Hepatocyte (in vitro differentiated cells): ENCODE data around the gene CEP19. TPM values are rescaled to one million over a fixed set of nuclear protein-coding genes. Genes with fewer than 3 reads are reported as not detected.

Experiments
- DNase-seq: peaks from one replicate; pipeline ENCODE4 v3.0.0-alpha.2; 2016; ENCODE audit warnings: low spot score
- H2AFZ ChIP-seq: fragments of 200-600 bp; sonication (generic); 2 replicates; pipeline ENCODE4 v1.6.0; 2016; ENCODE audit warnings: antibody characterized with exemption, mild to moderate bottlenecking
- H3K27ac ChIP-seq: fragments of 200-600 bp; sonication (generic); 2 replicates; pipeline ENCODE4 v1.5.1; 2016; ENCODE audit warnings: mild to moderate bottlenecking
- H3K27me3 ChIP-seq: fragments of 200-600 bp; sonication (generic); 2 replicates; pipeline ENCODE4 v1.6.1; 2016
- H3K36me3 ChIP-seq: fragments of 200-600 bp; sonication (generic); replicated peaks from 2 replicates; pipeline ENCODE4 v1.5.1; 2016; ENCODE audit warnings: low read depth; ENCODE audit not compliant: insufficient read depth
- H3K4me1 ChIP-seq: fragments of 200-600 bp; sonication (generic); 2 replicates; pipeline ENCODE4 v1.5.1; 2016; ENCODE audit warnings: mild to moderate bottlenecking, moderate library complexity; ENCODE audit not compliant: insufficient read depth
- H3K4me2 ChIP-seq: fragments of 200-600 bp; sonication (generic); 2 replicates; pipeline ENCODE4 v1.6.0; 2016
- H3K4me3 ChIP-seq: fragments of 200-600 bp; sonication (generic); 2 replicates; pipeline ENCODE4 v1.5.1; 2016; ENCODE audit warnings: mild to moderate bottlenecking
- H3K79me2 ChIP-seq: fragments of 200-600 bp; sonication (generic); 2 replicates; pipeline ENCODE4 v1.6.0; 2017; ENCODE audit warnings: mild to moderate bottlenecking
- H3K9me2 ChIP-seq: fragments of 200-600 bp; sonication (generic); replicated peaks from 2 replicates; pipeline ENCODE4 v1.6.0; 2017; ENCODE audit warnings: mild to moderate bottlenecking; ENCODE audit not compliant: insufficient read depth
- H3K9me3 ChIP-seq: fragments of 200-600 bp; sonication (generic); 2 replicates; pipeline ENCODE4 v1.5.1; 2016; ENCODE audit warnings: low read depth, mild to moderate bottlenecking
- H4K20me1 ChIP-seq: fragments of 200-600 bp; sonication (generic); 2 replicates; pipeline ENCODE4 v1.6.0; 2016; ENCODE audit warnings: mild to moderate bottlenecking; ENCODE audit not compliant: insufficient read depth, poor library complexity, severe bottlenecking
- EZH2 ChIP-seq: fragments of 200-600 bp; sonication (generic); IDR thresholded peaks from 2 replicates; pipeline ENCODE4 v1.6.1; 2016; ENCODE audit warnings: antibody characterized with exemption, mild to moderate bottlenecking, borderline replicate concordance
- EZH2phosphoT487 ChIP-seq: fragments of 200-600 bp; sonication (generic); IDR thresholded peaks from one replicate; pipeline ENCODE4 v1.6.1; 2018; ENCODE audit warnings: antibody characterized with exemption, mild to moderate bottlenecking, low read depth, moderate library complexity; ENCODE audit not compliant: unreplicated experiment, severe bottlenecking
- WGBS: methylation state at CpG from one replicate; pipeline ENCODE4 v1.1.6; 2016; ENCODE audit warnings: low lambda C conversion rate; ENCODE audit errors: missing lambda C conversion rate; 5-methylcytosine and 5-hydroxymethylcytosine counted together
- polyA plus RNA-seq: library from polyadenylated mRNA; unstranded; fragments of >200 nt; fragmentation: Nextera tagmentation; extraction: Ambion mirVana; gene quantifications from 2 replicates; pipeline ENCODE4 v1.2.1, GENCODE V29; 2016
- small RNA-seq: library from RNA; depleted of rRNA; stranded (forward); fragments of <200 nt; gene quantifications from one replicate; pipeline ENCODE3, GENCODE V24; 2014
- total RNA-seq: library from RNA; depleted of rRNA; stranded (reverse); fragments of >200 nt; gene quantifications from 2 replicates; pipeline ENCODE4 v1.2.3, GENCODE V29; 2014
- TF ChIP-seq, protein P1 (sequence below): fragments of 200-600 bp; sonication (generic); IDR thresholded peaks from 2 replicates; pipeline ENCODE4 v1.5.1; 2016; ENCODE audit warnings: antibody characterized with exemption, mild to moderate bottlenecking; ENCODE audit not compliant: poor library complexity

The CEP19 gene
- total and polyA plus RNA-seq, 2 experiments from 2014 or later: 3.8 to 6.0 TPM

DNA sequence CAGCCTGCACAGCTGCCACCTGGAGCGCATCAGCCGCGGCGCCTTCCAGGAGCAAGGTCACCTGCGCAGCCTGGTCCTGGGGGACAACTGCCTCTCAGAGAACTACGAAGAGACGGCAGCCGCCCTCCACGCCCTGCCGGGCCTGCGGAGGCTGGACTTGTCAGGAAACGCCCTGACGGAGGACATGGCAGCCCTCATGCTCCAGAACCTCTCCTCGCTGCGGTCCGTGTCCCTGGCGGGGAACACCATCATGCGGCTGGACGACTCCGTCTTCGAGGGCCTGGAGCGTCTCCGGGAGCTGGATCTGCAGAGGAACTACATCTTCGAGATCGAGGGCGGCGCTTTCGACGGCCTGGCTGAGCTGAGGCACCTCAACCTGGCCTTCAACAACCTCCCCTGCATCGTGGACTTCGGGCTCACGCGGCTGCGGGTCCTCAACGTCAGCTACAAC lies 52.1 kb downstream of the CEP19 start:
- H3K36me3 ChIP-seq: no peaks in the 10 kb centered on the region
- 98% methylated on average over 33 of the region's 35 CpGs for WGBS
- no peak for DNase-seq
- TF ChIP-seq EZH2 (no peak), EZH2phosphoT487 (no peak)
- TF ChIP-seq, protein P1, sequence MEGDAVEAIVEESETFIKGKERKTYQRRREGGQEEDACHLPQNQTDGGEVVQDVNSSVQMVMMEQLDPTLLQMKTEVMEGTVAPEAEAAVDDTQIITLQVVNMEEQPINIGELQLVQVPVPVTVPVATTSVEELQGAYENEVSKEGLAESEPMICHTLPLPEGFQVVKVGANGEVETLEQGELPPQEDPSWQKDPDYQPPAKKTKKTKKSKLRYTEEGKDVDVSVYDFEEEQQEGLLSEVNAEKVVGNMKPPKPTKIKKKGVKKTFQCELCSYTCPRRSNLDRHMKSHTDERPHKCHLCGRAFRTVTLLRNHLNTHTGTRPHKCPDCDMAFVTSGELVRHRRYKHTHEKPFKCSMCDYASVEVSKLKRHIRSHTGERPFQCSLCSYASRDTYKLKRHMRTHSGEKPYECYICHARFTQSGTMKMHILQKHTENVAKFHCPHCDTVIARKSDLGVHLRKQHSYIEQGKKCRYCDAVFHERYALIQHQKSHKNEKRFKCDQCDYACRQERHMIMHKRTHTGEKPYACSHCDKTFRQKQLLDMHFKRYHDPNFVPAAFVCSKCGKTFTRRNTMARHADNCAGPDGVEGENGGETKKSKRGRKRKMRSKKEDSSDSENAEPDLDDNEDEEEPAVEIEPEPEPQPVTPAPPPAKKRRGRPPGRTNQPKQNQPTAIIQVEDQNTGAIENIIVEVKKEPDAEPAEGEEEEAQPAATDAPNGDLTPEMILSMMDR: no peak
- H3K79me2 ChIP-seq: no peaks in the 10 kb centered on the region
- H3K27me3 ChIP-seq: no peaks in the 10 kb centered on the region
- no peaks in the 10 kb centered on the region for H4K20me1 ChIP-seq
- no peaks in the 10 kb centered on the region for H3K4me1 ChIP-seq
- H2AFZ ChIP-seq: no peak overlapping the region
- H3K4me2 ChIP-seq: no peak overlapping the region
- no peak overlapping the region for H3K4me3 ChIP-seq
- H3K9me2 ChIP-seq: no peaks in the 10 kb centered on the region
- H3K9me3 ChIP-seq: no peaks in the 10 kb centered on the region
- H3K27ac ChIP-seq: no peak overlapping the region

Small RNAs within 50 kb of the gene (small RNA-seq; reads per million reads assigned to genes)
- gene RNU4-89P (not detected), gene RNU6-646P (not detected)

Other genes starting within 250 kb of the CEP19 start
- 9.4 and 13.5 TPM in 2 replicates for gene RNF168, start 208.5 kb downstream of the CEP19 start, total RNA-seq
- gene RNF168, start 208.5 kb downstream of the CEP19 start, polyA plus RNA-seq: 4.5 and 5.3 TPM in 2 replicates
- not detected in 2 replicates for gene SMCO1, start 196.9 kb downstream of the CEP19 start, total RNA-seq
- gene SMCO1, start 196.9 kb downstream of the CEP19 start, polyA plus RNA-seq: not detected in 2 replicates
- gene WDR53, start 143.7 kb downstream of the CEP19 start, total RNA-seq: 6.4 and 6.9 TPM in 2 replicates
- gene WDR53, start 143.7 kb downstream of the CEP19 start, polyA plus RNA-seq: 7.2 and 8.8 TPM in 2 replicates
- 10.1 and 12.2 TPM in 2 replicates for gene FBXO45, start 143.6 kb downstream of the CEP19 start, total RNA-seq
- 3.4 and 6.8 TPM in 2 replicates for gene FBXO45, start 143.6 kb downstream of the CEP19 start, polyA plus RNA-seq
- gene NRROS, start 72.6 kb downstream of the CEP19 start, total RNA-seq: 0.33 and 0.36 TPM in 2 replicates
- not detected in 2 replicates for gene NRROS, start 72.6 kb downstream of the CEP19 start, polyA plus RNA-seq
- 24.9 and 31.6 TPM in 2 replicates for gene PIGX, start 127 bp upstream of the CEP19 start, total RNA-seq
- gene PIGX, start 127 bp upstream of the CEP19 start, polyA plus RNA-seq: 33.5 and 36.7 TPM in 2 replicates
- gene PAK2, start 27.6 kb upstream of the CEP19 start, total RNA-seq: 50.9 and 51.5 TPM in 2 replicates
- 25.6 and 26.5 TPM in 2 replicates for gene PAK2, start 27.6 kb upstream of the CEP19 start, polyA plus RNA-seq
- 32.2 and 37.9 TPM in 2 replicates for gene SENP5, start 155.7 kb upstream of the CEP19 start, total RNA-seq
- gene SENP5, start 155.7 kb upstream of the CEP19 start, polyA plus RNA-seq: 11.3 and 16.8 TPM in 2 replicates
- 60.2 and 78.3 TPM in 2 replicates for gene NCBP2, start 230.3 kb upstream of the CEP19 start, total RNA-seq
- gene NCBP2, start 230.3 kb upstream of the CEP19 start, polyA plus RNA-seq: 94.5 and 101 TPM in 2 replicates